HG03354 (cell line): ENCODE data around the gene PRR23A.

Experiments
- ATAC-seq: cut with Tn5 transposase; IDR thresholded peaks from one replicate; pipeline ENCODE4 v1.9.1; 2021; ENCODE audit warnings: mild to moderate bottlenecking; ENCODE audit not compliant: unreplicated experiment, poor library complexity, severe bottlenecking

Gene PRR23A

GRCh38 chr3:138975351-138975750, 30.7 kb downstream of the PRR23A start:
- ATAC-seq: no peak

GRCh38 chr3:138974462-138974861, 31.6 kb downstream of the PRR23A start:
- ATAC-seq: no peak

GRCh38 chr3:138972941-138973340, 33.1 kb downstream of the PRR23A start:
- ATAC-seq: no peak

GRCh38 chr3:138971766-138972320, 34.2 kb downstream of the PRR23A start:
- ATAC-seq: no peak

GRCh38 chr3:138964923-138965322, 41.1 kb downstream of the PRR23A start:
- no peak for ATAC-seq

- no peak for ATAC-seq
Observed at GRCh38 chr3:138964264-138964663, 41.8 kb downstream of the PRR23A start.

GRCh38 chr3:138962854-138963560, 43.1 kb downstream of the PRR23A start:
- no peak for ATAC-seq

GRCh38 chr3:138960417-138960852, 45.6 kb downstream of the PRR23A start:
- ATAC-seq: no peak
